AG20443 (cell line): ENCODE results near the gene UBIAD1.
A peak's percentile ranks its signal among the peaks of the same experiment; 100 is the strongest.
"Not testable (repeated sequence)": the region's sequence is repeated elsewhere in the genome, so short reads cannot be mapped to it uniquely, and the experiment has no call there.

Experiments used
- DNase-seq: peaks from one replicate; pipeline ENCODE4 v3.0.0; 2012; ENCODE audit warnings: low spot score, mixed read lengths

Gene UBIAD1

DNA sequence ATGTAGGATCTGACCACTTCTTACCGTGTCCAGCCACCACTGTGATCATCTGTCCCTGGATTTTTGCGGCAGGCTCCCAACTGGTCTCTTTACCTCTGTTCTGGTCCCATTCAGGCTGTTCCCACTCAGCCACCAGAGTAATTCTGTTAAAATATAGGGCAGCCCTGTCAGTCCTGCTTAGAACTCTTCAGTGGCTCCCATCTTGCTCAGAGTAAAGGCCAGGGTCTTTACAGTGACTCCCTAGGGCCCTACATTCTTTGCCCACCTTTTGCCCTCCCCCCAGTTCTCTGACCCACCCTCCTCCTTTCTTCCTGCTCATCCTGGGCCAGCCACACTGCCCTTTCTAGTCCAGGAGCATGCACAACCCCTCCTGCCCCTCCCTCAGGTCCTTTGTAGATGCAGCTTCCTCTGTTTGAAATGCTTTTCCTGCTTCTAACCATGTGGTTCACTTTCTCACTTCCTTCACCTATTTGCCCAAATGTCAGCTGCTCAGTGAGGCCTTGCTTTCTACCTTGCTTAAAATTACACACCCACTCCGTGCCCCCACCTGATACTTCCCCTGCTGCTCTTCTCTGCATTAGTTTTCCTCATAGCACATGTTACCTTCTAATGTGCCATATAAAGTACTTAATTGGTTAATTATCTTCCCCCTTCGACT is 7.8 kb downstream of the UBIAD1 start:
- DNase-seq: no peak

DNA sequence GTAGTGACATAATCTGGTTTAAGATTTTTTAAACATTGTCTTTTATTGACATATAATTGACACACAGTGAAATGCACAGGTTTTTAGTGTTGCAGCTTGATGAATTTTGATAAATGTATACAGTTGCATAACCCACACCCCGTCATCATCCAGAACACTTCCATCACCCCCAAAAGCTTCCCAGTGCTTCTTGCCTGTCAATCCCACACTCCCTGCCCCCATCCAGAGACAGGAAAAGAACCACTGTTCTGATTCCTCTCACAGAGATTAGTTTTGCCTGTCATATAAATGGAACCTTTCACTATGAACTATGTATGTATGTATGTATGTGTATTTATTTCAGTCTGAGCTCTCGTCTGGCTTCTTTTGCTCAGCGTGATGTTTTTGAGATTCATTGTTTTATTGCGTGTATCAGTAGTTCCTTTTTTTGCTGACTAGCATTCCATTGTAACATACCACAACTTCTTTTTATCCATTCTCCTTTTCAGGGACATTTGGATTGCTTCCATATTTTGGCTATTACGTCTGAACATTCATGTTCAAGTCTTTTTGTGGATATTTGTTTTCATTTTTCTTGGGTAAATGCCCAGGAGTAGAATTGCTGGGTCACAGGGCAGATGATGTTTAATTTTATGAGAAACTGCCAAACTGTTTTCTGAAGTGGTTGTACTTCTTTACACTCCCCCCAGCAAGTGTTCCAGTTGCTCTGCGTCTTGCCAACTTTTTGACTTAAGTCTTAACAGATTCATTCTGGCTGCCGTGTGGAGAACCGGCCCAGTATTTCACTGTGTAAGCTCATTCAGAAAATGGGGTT is 8.7 kb downstream of the UBIAD1 start:
- DNase-seq: no peak

DNA sequence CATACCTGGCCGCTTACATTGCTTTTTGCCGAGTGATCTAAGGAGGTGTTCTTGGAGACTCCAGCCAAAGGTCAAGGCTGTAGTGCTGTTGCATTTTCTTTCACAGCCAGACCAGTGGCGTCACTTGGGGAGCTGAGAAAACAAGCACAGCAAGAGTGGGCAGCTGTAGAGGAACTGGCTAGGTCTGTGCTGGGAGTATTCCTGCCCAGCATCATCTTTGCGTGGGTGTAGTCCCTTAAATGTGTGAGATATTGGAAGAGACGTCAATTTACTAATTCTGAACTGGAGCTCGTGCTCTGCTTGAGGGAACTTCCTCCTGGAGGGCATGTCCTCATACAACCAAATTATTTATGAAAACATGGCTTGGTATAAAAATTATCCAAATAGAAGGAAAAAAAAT is 10.2 kb downstream of the UBIAD1 start:
- DNase-seq: no peak

DNA sequence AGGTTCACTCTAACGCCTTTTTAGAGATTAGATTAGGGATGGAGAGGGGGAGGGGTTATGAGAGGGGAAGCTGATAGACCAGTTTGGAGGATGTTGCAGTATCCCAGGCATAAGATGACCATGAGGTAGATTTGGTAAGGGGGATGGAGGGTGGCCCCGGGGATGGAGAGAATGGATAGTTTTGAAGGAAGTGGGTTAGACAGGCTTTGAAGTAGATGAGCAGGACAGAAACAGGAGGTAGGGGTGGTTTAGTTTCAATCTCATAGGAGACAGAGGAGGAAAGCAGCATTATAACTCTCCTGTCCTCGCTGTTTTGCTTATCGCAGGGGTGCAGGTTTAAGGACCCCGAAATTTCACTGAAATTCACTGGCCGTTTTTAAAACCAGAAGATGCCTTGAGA is 11.8 kb downstream of the UBIAD1 start:
- no peak for DNase-seq

DNA sequence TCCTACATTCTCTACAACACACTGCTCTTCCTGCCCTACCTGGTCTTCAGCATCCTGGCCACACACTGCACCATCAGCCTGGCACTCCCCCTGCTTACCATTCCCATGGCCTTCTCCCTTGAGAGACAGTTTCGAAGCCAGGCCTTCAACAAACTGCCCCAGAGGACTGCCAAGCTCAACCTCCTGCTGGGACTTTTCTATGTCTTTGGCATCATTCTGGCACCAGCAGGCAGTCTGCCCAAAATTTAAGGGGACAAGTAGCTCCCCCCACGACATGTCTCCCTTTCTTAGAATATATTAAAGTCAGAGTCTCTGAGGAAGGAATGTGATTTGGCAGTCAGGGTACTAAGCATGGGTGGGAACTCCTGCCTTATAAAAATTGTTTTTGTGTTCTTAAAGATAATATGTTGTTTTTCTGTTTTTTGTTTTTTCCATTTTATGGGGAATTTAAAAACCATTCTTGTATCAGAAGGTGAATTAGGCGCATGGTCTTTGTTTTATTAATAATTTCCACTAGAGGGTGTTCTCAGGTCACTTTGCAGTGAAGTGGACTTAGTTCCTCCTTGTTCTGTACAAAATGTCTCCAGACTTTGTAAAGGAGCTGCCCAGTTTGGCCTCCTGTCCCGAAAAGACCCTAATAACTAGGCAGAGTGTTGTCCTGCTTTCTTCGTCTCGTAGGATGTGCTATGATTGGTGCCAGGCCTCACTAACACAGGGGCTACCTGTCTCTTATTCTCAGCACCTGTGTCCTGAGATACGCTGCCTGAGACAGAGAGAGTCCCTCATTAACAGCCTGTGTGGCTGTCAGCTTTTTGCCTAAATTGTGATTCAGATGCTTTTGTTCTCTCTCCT is 13.1 kb downstream of the UBIAD1 start:
- peak; percentile 34 for DNase-seq

DNA sequence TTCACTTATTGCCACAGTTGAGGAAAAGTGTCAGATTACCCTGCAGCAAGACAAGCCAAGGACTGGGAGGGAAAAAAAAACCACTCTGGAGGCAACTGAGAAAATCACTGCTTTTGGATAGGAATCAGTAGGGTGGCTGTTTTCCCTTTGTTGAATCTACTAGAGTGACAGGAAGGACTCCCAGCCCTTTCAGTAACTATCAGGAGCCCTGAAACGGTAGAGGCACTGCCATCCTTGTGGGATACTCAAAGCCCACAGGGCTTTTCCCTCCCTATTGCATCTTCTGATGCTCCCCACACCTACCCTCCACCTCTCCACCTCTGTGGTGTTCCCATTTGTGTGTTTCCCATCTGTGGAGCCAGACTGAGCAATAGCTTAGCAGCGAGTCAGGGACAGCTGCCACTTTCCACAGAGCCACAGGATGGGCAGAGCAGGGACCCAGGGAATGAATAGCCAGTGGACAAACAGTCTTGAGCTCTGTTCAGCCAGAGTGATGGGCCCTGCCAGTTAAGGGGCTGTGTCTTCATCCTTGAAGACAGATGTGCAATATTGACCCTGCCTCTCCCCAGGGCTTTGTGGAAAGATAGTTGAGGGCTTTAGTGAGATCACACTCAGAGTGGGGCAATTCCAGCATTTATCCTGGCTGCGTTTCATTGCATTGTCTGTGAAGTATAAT is 13.9 kb downstream of the UBIAD1 start:
- peak; percentile 43 for DNase-seq

- DNase-seq: peak; percentile 1
Measured at GRCh38 chr1:11289064-11289463, 16.1 kb downstream of the UBIAD1 start.

- DNase-seq: no peak
Measured at GRCh38 chr1:11291049-11291448, 18.1 kb downstream of the UBIAD1 start.

- DNase-seq: no peak
Measured at GRCh38 chr1:11293856-11294255, 20.9 kb downstream of the UBIAD1 start.

DNA sequence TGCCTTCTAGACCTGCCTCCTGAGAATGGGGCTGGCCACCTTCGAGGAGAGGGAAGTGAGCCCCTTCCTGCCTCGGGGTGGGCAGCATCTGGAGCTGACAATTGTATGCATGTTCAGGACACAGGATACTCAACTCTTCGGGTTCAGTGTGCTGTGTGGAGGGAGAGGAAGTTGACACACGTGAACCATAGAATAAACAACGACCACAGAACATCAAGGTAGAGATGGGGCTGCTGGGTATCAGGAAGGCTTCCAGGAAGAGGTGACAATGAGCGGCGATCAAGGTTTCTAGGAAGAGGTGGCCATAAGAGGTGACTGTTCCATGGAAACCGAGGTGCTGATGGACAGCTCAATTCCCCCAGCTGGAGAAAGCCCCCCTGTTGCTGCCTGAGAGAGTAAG is 22.0 kb downstream of the UBIAD1 start:
- DNase-seq: no peak

DNA sequence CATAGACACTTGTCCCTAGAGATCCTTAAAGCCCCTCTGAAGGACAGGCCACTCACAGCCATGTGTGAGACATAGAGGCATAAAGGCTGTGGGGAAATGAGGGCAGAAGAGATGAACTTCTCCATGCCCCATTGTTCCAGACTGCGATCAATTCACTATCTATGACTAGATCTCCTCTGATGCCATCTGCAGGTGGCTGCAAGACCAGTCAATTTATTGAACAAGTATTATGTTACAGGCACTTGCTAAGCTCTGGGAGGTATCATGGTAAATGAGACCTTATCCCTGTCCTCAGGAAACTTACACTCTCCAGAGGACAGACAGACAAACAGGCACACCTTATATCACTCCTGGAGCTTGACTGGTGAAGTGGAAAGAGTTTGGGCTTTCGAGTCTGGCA is 22.9 kb downstream of the UBIAD1 start:
- no peak for DNase-seq

GRCh38 chr1:11297774-11298173 is 24.8 kb downstream of the UBIAD1 start:
- not testable (repeated sequence) for DNase-seq

DNA sequence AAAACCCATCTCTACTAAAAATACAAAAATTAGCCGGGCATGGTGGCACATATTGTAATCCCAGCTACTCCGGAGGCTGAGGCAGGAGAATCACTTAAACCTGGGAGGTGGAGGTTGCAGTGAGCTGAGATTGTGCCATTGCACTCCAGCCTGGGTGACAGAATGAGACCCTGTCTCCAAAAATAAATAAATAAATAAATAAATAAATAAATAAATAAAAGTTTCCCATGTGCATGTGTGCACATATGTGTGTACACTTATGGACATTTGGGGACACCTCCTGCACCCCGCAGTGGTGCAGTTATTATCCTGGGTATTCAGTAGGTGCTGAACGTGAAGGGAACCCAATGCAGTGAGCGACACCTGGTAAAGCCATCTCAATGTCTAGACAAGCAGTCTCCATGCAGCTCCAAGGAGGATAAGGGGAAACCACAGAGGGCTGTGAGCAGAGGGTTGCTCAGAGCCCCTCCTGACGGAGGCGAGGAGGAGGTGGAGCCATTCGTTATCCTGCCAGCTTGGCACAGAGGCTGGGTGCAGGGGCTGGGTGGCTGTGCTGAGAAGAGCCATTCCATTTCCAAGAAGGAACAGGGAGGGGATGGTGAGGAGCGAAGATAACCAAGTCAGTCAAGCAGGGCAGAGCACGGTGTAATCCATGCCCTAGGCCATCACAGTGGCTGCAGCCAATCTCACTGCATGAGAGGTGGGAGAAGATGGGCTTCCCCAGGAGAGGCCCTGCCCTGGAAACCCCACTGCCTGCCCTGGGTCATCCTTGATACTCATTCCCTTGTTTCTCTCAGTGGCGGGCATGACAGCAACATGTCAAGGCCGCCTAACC is 25.6 kb downstream of the UBIAD1 start:
- no peak for DNase-seq

GRCh38 chr1:11299225-11299574 is 26.2 kb downstream of the UBIAD1 start:
- DNase-seq: no peak

DNA sequence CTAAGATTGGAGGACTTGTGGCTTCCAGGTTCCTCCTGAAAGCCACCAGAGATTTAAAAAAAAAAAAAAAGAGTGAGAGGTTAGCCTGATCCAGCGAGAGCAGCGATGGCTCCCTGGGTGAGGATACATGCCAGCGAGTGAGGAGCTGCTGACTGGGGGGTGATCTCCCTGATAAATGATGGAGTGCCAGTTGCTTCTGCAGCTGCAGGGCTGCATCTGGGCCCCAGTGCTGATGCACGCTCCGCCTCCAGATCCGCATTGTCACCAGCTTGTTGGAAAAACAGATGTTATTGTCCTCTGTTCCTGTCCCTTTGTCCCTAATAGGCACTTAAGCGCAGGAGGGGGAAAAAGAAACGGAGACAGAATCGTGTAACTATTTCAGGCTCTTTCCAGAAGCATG is 28.6 kb downstream of the UBIAD1 start:
- DNase-seq: no peak

GRCh38 chr1:11302366-11302765 is 29.4 kb downstream of the UBIAD1 start:
- no peak for DNase-seq

DNA sequence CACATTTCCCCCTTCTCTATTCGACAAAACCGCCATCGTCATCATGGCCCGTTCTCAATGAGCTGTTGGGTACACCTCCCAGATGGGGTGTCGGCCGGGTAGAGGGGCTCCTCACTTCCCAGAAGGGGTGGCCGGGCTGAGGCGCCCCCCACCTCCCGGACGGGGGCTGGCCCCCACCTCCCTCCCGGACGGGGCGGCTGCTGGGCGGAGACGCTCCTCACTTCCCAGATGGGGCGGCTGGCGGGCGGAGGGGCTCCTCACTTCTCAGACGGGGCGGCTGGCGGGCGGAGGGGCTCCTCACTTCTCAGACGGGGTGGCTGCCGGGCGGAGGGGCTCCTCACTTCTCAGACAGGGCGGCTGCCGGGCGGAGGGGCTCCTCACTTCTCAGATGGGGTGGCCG is 32.5 kb downstream of the UBIAD1 start:
- DNase-seq: not testable (repeated sequence)

DNA sequence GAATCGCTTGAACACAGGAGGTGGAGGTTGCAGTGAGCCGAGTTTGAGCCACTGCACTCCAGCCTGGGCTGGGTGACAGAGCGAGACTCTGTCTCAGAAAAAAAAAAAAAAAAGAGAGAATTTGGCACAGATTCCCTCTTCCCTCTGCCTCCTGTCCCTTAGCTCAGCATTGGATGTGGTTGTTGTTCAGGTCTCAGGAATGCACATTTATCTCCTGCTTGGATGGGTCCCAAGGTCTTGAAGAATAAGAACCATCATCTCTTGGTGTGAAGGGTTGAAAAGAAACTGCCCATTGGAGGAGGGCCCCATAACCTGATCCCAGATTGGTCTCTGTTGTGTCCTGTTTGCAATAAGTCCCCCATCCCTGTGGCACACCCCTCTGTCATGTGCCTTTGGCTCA is 34.9 kb downstream of the UBIAD1 start:
- DNase-seq: no peak

DNA sequence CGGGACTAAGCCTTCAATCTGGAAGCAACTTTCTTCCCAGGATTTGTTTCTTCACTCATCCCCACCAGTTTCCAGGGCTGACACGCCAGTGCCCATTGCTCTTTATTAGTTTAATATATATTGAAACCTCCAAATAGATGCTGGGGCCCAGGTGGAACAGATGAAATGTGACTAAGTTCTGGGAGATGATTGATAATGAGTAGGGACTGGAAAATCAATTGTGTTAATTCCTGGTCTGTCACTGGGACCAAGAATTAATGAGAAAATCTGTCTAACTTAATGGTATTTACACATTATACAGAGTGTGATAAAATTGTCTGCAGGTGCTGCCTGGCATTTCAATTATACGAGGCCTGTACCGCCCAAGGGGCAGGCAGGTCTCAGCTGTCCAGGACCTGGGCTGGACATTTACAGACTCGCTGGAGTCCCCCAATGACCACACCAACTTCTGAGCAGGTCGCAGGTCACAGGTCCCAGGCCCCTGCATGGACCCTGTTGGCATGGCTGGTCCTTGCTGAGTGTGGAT is 35.8 kb downstream of the UBIAD1 start:
- DNase-seq: no peak

- DNase-seq: no peak
Measured at GRCh38 chr1:11309385-11309784, 36.4 kb downstream of the UBIAD1 start.
